SU-DHL-6 (cell line): ENCODE measurements around the gene ARHGEF1.
A peak's percentile ranks its signal among the peaks of the same experiment; 100 is the strongest.

Source experiments
- H2AFZ ChIP-seq: fragments of 200-600 bp; sonication (generic); 2 replicates; pipeline ENCODE4 v1.6.1; 2014; ENCODE audit warnings: low read depth, mild to moderate bottlenecking, moderate library complexity, mixed read lengths, antibody characterized with exemption, low read length; ENCODE audit not compliant: severe bottlenecking
- H3F3A ChIP-seq: fragments of 200-600 bp; shearing (Covaris generic); 2 replicates; pipeline ENCODE4 v1.6.0; 2016; ENCODE audit warnings: antibody characterized with exemption, mild to moderate bottlenecking; ENCODE audit not compliant: insufficient read depth
- H3K27ac ChIP-seq: fragments of 200-600 bp; sonication (generic); 2 replicates; pipeline ENCODE4 v1.5.1; 2016; ENCODE audit warnings: low read depth, mild to moderate bottlenecking, low read length, moderate library complexity, mixed read lengths
- H3K27me3 ChIP-seq: fragments of 200-600 bp; sonication (generic), shearing (Covaris generic); 2 replicates; pipeline ENCODE4 v1.6.0; 2014; ENCODE audit warnings: mild to moderate bottlenecking, low read length
- H3K36me3 ChIP-seq: fragments of 200-600 bp; sonication (generic); 2 replicates; pipeline ENCODE4 v1.6.1; 2014; ENCODE audit warnings: mild to moderate bottlenecking, low read length, mixed read lengths
- H3K4me2 ChIP-seq: fragments of 300-600, 200-600 bp; shearing (Covaris generic), sonication (generic); 2 replicates; pipeline ENCODE4 v1.6.0; 2014; ENCODE audit warnings: low read length, low read depth, mild to moderate bottlenecking; ENCODE audit not compliant: poor library complexity, severe bottlenecking
- H3K4me3 ChIP-seq: fragments of 200-600 bp; sonication (generic); 2 replicates; pipeline ENCODE4 v1.5.1; 2014; ENCODE audit warnings: antibody characterized with exemption, low read length, mild to moderate bottlenecking, mixed read lengths; ENCODE audit not compliant: insufficient read depth, poor library complexity, severe bottlenecking
- H3K79me2 ChIP-seq: fragments of 200-600 bp; sonication (generic); 2 replicates; pipeline ENCODE4 v1.6.1; 2014; ENCODE audit warnings: mild to moderate bottlenecking, low read length, moderate library complexity; ENCODE audit not compliant: insufficient read depth
- H3K9ac ChIP-seq: fragments of 200-600 bp; sonication (generic); 2 replicates; pipeline ENCODE4 v1.7.0; 2014; ENCODE audit warnings: mild to moderate bottlenecking, low read length
- H3K9me2 ChIP-seq: fragments of 200-600 bp; sonication (generic); replicated peaks from 2 replicates; pipeline ENCODE4 v1.6.1; 2014; ENCODE audit warnings: low read length; ENCODE audit not compliant: insufficient read depth
- H3K9me3 ChIP-seq: fragments of 200-600 bp; sonication (generic); 2 replicates; pipeline ENCODE4 v1.6.1; 2014; ENCODE audit warnings: low read length, mixed read lengths; ENCODE audit not compliant: insufficient read depth
- H4K20me1 ChIP-seq: fragments of 200-600 bp; sonication (generic); 2 replicates; pipeline ENCODE4 v1.6.1; 2014; ENCODE audit warnings: low read depth, mild to moderate bottlenecking, antibody characterized with exemption, low read length, moderate library complexity, mixed read lengths
- EZH2phosphoT487 ChIP-seq: fragments of 200-600 bp; sonication (generic), shearing (Covaris generic); conservative IDR thresholded peaks from 2 replicates; pipeline ENCODE4 v1.6.1; 2018; ENCODE audit warnings: mild to moderate bottlenecking, antibody characterized with exemption, low read length, moderate library complexity, mixed read lengths
- TF ChIP-seq, protein P1 (sequence below): fragments of 200-600 bp; sonication (generic); IDR thresholded peaks from one replicate; pipeline ENCODE4 v1.5.1; 2017; ENCODE audit warnings: antibody characterized with exemption, mild to moderate bottlenecking, low read length, moderate library complexity; ENCODE audit not compliant: insufficient read depth, poor library complexity, severe bottlenecking

Gene ARHGEF1, protein sequence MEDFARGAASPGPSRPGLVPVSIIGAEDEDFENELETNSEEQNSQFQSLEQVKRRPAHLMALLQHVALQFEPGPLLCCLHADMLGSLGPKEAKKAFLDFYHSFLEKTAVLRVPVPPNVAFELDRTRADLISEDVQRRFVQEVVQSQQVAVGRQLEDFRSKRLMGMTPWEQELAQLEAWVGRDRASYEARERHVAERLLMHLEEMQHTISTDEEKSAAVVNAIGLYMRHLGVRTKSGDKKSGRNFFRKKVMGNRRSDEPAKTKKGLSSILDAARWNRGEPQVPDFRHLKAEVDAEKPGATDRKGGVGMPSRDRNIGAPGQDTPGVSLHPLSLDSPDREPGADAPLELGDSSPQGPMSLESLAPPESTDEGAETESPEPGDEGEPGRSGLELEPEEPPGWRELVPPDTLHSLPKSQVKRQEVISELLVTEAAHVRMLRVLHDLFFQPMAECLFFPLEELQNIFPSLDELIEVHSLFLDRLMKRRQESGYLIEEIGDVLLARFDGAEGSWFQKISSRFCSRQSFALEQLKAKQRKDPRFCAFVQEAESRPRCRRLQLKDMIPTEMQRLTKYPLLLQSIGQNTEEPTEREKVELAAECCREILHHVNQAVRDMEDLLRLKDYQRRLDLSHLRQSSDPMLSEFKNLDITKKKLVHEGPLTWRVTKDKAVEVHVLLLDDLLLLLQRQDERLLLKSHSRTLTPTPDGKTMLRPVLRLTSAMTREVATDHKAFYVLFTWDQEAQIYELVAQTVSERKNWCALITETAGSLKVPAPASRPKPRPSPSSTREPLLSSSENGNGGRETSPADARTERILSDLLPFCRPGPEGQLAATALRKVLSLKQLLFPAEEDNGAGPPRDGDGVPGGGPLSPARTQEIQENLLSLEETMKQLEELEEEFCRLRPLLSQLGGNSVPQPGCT

DNA sequence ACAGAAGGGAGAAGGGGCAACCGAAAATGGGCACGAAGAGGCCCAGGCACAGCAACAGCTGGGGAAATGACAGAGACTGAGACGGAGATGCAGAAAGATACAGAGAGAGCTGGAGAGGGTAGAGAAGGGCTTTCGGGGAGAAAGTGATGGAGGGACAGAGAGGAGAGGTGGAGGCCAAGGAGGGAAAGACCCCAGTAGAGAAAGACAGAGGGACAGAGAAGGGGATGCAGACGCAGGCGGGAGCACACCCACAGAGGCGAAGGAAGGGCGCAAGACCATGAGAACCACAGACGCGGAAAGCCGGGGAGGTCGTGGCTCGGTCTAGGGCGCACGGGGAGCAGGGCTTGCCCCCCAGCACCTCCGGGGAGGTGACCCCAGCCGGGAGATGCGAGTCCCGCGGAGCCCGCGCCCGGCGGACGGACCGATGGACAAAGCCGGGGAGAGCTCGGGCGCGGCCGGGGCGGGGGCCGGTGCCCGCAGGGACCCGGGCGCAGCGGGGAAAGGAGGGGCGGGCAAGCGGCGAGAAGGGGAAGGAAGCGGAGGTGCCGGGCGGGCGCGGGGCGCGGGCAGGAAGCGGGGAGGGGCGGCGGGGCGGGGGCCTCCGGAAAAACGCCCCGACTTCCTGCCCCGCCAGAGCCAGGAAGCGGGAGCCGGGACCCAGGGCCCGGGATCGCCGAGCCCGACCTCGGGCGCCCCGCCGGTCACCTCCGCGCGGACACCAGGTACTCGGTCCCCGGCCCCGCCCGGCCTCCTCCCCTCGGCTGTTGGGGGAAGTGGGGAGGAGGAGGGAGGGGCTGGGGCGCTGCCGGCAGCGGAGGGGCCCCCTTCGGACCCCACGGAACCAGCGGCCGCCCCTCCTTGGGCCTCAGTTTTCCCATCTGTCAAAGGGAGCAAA is at the start of gene ARHGEF1:
TSS of gene ARHGEF1 (plus strand) at position 617 of the 895 bp plus-strand sequence. CDS start 4,899 bp downstream, outside the sequence.
- no peaks in the 10 kb centered on the region for H3K27me3 ChIP-seq
- H4K20me1 ChIP-seq: no peaks in the 10 kb centered on the region
- H3K4me3 ChIP-seq: peak within 1 kb of the TSS; percentile 65
- H3K9me3 ChIP-seq: no peaks in the 10 kb centered on the region
- H3K4me2 ChIP-seq: peak within 1 kb of the TSS; percentile 68
- H3F3A ChIP-seq: peaks cover 59% of the 10 kb centered on the region
- H3K9ac ChIP-seq: peak within 1 kb of the TSS; percentile 89
- H3K27ac ChIP-seq: peak within 1 kb of the TSS; percentile 100
- H3K36me3 ChIP-seq: peaks cover 18% of the 10 kb centered on the region
- TF ChIP-seq, protein P1, sequence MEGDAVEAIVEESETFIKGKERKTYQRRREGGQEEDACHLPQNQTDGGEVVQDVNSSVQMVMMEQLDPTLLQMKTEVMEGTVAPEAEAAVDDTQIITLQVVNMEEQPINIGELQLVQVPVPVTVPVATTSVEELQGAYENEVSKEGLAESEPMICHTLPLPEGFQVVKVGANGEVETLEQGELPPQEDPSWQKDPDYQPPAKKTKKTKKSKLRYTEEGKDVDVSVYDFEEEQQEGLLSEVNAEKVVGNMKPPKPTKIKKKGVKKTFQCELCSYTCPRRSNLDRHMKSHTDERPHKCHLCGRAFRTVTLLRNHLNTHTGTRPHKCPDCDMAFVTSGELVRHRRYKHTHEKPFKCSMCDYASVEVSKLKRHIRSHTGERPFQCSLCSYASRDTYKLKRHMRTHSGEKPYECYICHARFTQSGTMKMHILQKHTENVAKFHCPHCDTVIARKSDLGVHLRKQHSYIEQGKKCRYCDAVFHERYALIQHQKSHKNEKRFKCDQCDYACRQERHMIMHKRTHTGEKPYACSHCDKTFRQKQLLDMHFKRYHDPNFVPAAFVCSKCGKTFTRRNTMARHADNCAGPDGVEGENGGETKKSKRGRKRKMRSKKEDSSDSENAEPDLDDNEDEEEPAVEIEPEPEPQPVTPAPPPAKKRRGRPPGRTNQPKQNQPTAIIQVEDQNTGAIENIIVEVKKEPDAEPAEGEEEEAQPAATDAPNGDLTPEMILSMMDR: no peak
- no peak for TF ChIP-seq EZH2phosphoT487
- H3K79me2 ChIP-seq: peaks cover 60% of the 10 kb centered on the region
- no peaks in the 10 kb centered on the region for H3K9me2 ChIP-seq
- H2AFZ ChIP-seq: no peak within 1 kb of the TSS

DNA sequence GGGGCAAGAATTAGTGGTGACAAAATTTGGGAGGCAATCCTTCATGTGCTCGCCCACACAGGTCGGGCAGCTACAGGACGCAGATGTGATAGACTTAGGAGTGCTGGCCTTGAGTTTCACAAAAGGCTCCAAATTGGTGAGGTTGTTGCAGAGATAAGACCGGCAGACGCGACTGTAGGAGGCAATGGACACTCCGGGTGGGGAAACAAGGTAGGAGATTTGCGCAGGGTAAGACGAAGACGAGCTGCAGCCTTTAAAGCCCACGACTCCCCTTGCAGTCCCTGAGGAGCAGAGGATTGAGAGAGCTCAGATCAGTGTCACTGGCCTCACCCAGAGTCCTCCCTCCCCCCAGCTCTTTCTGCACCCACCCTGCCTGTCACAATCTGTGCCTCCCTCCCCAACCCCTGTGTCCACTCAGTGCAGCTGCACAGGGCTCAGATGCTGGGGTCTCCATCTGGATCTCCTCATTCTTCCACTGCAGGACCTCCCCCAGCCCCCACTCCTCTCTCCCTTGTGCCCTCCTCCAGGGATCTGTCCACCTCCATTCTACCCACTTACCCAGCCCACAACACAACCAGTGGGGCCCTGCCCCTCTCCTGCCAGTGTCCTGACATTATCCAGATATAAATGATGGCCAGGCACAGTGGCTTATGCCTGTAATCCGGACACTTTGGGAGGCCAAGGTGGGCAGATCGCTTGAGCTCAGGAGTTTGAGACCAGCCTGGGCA is 44.8 kb upstream of the ARHGEF1 start:
- H3K9me2 ChIP-seq: no peaks in the 10 kb centered on the region
- no peak overlapping the region for H2AFZ ChIP-seq
- no peak overlapping the region for H3K4me3 ChIP-seq
- TF ChIP-seq, protein P1: no peak
- no peak for TF ChIP-seq EZH2phosphoT487
- H3K27me3 ChIP-seq: no peaks in the 10 kb centered on the region
- H3K9ac ChIP-seq: no peak overlapping the region
- no peaks in the 10 kb centered on the region for H3K36me3 ChIP-seq
- H3F3A ChIP-seq: no peaks in the 10 kb centered on the region
- H3K9me3 ChIP-seq: no peaks in the 10 kb centered on the region
- no peak overlapping the region for H3K27ac ChIP-seq
- no peak overlapping the region for H3K4me2 ChIP-seq
- H3K79me2 ChIP-seq: no peaks in the 10 kb centered on the region
- H4K20me1 ChIP-seq: no peaks in the 10 kb centered on the region

DNA sequence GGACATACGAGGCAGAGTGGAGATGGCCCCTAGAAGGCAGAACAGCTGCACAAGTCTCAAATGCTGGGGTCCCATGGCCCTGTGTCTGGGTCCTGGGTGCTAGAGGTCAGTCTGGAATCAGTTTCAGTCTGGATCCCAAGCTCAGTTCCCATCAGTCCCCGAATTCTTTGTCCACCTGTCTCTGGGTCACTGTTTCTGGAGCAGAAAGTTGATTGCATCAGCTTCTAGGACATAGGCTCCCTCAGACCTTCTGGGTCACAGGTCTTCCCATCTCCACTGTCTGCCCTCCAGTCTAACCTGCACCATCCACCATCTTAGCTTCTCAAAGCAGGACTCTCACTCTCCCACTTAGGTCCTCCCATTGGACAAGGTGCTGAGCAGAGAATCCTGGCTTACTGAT is 43.8 kb upstream of the ARHGEF1 start:
- Histone ChIP-seq H3K27me3 (no peaks in the 10 kb centered on the region), H3K36me3 (no peaks in the 10 kb centered on the region), H3K4me3 (no peak overlapping the region), H3K9me3 (no peaks in the 10 kb centered on the region), H4K20me1 (no peaks in the 10 kb centered on the region), H3K27ac (no peak overlapping the region), H2AFZ (no peak overlapping the region), H3K4me2 (no peak overlapping the region), H3K9ac (no peak overlapping the region), H3K9me2 (no peaks in the 10 kb centered on the region), H3F3A (no peaks in the 10 kb centered on the region), H3K79me2 (no peaks in the 10 kb centered on the region)
- TF ChIP-seq EZH2phosphoT487: no peak
- TF ChIP-seq, protein P1: no peak
